GM21367 (cell line): ENCODE results near the gene RYR1.

Experiments used
- ATAC-seq: cut with Tn5 transposase; IDR thresholded peaks from one replicate; pipeline ENCODE4 v1.9.1; 2021; ENCODE audit not compliant: unreplicated experiment

The RYR1 gene

GRCh38 chr19:38433268-38433733, at the start of gene RYR1:
RYR1 (plus strand) TSS chr19:38433691; CDS start chr19:38433830, 139 bp downstream.
- no peak for ATAC-seq

- no peak for ATAC-seq
These were observed 49.7 kb upstream of the RYR1 start for GRCh38 chr19:38383743-38384142.

- ATAC-seq: no peak
These were observed 49.1 kb upstream of the RYR1 start for GRCh38 chr19:38384209-38385027.

GRCh38 chr19:38385057-38385803, 48.3 kb upstream of the RYR1 start:
- no peak for ATAC-seq

GRCh38 chr19:38385804-38386257, 47.7 kb upstream of the RYR1 start:
- ATAC-seq: no peak

GRCh38 chr19:38386300-38386970, 47.1 kb upstream of the RYR1 start:
- no peak for ATAC-seq

GRCh38 chr19:38386971-38387549, 46.4 kb upstream of the RYR1 start:
- ATAC-seq: no peak

GRCh38 chr19:38387550-38388348, 45.7 kb upstream of the RYR1 start, which contains the start of gene GGN:
GGN (minus strand) TSS chr19:38388034; CDS start chr19:38387261, 773 bp downstream.
- ATAC-seq: no peak

- ATAC-seq: no peak
These were observed 45.0 kb upstream of the RYR1 start, which contains the start of gene SPRED3 for GRCh38 chr19:38388349-38389100. SPRED3 (plus strand) TSS chr19:38388697; CDS start chr19:38390303, 1,606 bp downstream.

- no peak for ATAC-seq
These were observed 44.2 kb upstream of the RYR1 start for GRCh38 chr19:38389101-38389925.

- ATAC-seq: no peak
These were observed 43.2 kb upstream of the RYR1 start for GRCh38 chr19:38389957-38390924.

GRCh38 chr19:38391911-38392464, 41.5 kb upstream of the RYR1 start:
- no peak for ATAC-seq

- no peak for ATAC-seq
These were observed 40.7 kb upstream of the RYR1 start for GRCh38 chr19:38392707-38393308.

- no peak for ATAC-seq
These were observed 39.0 kb upstream of the RYR1 start for GRCh38 chr19:38394488-38394887.

- no peak for ATAC-seq
These were observed 37.9 kb upstream of the RYR1 start for GRCh38 chr19:38395381-38396114.

- no peak for ATAC-seq
These were observed 34.4 kb upstream of the RYR1 start for GRCh38 chr19:38399081-38399480.
